KBM-7 (cell line): ENCODE data around the gene RRP1B.
"Not testable (repeated sequence)": the region's sequence is repeated elsewhere in the genome, so short reads cannot be mapped to it uniquely, and the experiment has no call there.

Experiments
- DNase-seq: peaks from one replicate; pipeline ENCODE4 v3.0.0-alpha.2; 2015
- in situ Hi-C: fragments of 300-500 bp; cut with MboI; formaldehyde crosslinking; loops from 2 replicates; pipeline ENCODE4 v1.14.3; 2020; ENCODE audit warnings: low sequenced_read_pairs, low pct_unique_long_range_greater_than_20kb, mixed read lengths

RRP1B gene

GRCh38 chr21:43637530-43638158 lies 21.7 kb upstream of the RRP1B start:
- DNase-seq, result no peak
- in situ Hi-C loops, result no loop called here

GRCh38 chr21:43639470-43640353 lies 19.6 kb upstream of the RRP1B start:
- in situ Hi-C loops, result no loop called here
- no peak for DNase-seq

- in situ Hi-C loops, result no loop called here
- no peak for DNase-seq
Observed at GRCh38 chr21:43640400-43640799, 19.0 kb upstream of the RRP1B start.

GRCh38 chr21:43643193-43643592 lies 16.2 kb upstream of the RRP1B start:
- no peak for DNase-seq
- in situ Hi-C loops, result no loop called here

- in situ Hi-C loops, result no loop called here
- DNase-seq, result no peak
Observed at GRCh38 chr21:43644071-43644470, 15.3 kb upstream of the RRP1B start.

- DNase-seq, result no peak
- in situ Hi-C loops, result no loop called here
Observed at GRCh38 chr21:43644609-43645008, 14.8 kb upstream of the RRP1B start.

GRCh38 chr21:43645136-43645891 lies 14.0 kb upstream of the RRP1B start:
- DNase-seq, result peak; percentile 90
- in situ Hi-C loops, result no loop called here

- in situ Hi-C loops, result no loop called here
- no peak for DNase-seq
Observed at GRCh38 chr21:43645976-43646375, 13.4 kb upstream of the RRP1B start.

- in situ Hi-C loops, result no loop called here
Observed at GRCh38 chr21:43646550-43647260, 12.7 kb upstream of the RRP1B start.

GRCh38 chr21:43648171-43648570 lies 11.2 kb upstream of the RRP1B start:
- in situ Hi-C loops, result no loop called here

More at GRCh38 chr21:43646550-43647260, 12.7 kb upstream of the RRP1B start:
- DNase-seq, result peak; percentile 91

GRCh38 chr21:43651926-43652325 lies 7.4 kb upstream of the RRP1B start:
- DNase-seq, in situ Hi-C loops: not testable (repeated sequence)

More at GRCh38 chr21:43648171-43648570, 11.2 kb upstream of the RRP1B start:
- DNase-seq, result no peak

- in situ Hi-C loops, result no loop called here
- no peak for DNase-seq
Observed at GRCh38 chr21:43652616-43653015, 6.7 kb upstream of the RRP1B start.

- in situ Hi-C loops, result no loop called here
- no peak for DNase-seq
Observed at GRCh38 chr21:43653626-43654025, 5.7 kb upstream of the RRP1B start.

GRCh38 chr21:43654806-43655489 lies 4.4 kb upstream of the RRP1B start:
- in situ Hi-C loops, result no loop called here
- DNase-seq, result no peak

GRCh38 chr21:43657355-43658087 lies 1.8 kb upstream of the RRP1B start:
- in situ Hi-C loops, result no loop called here
- DNase-seq, result peak; percentile 61

GRCh38 chr21:43658088-43658741 lies 1.1 kb upstream of the RRP1B start:
- in situ Hi-C loops, result no loop called here
- DNase-seq, result no peak

GRCh38 chr21:43658769-43659135 lies 608 bp upstream of the RRP1B start:
- in situ Hi-C loops, result no loop called here
- no peak for DNase-seq

GRCh38 chr21:43662286-43662685 lies 2.9 kb downstream of the RRP1B start:
- in situ Hi-C loops, result no loop called here
- DNase-seq, result no peak
